NCI-H524 (cell line): Measurements from ENCODE around the gene RXRA.

Experiments used
- DNase-seq, 2 experiments: peaks; one replicate each; lab custom pipeline; 2025; lab: John Stamatoyannopoulos, UW

Gene RXRA

DNA sequence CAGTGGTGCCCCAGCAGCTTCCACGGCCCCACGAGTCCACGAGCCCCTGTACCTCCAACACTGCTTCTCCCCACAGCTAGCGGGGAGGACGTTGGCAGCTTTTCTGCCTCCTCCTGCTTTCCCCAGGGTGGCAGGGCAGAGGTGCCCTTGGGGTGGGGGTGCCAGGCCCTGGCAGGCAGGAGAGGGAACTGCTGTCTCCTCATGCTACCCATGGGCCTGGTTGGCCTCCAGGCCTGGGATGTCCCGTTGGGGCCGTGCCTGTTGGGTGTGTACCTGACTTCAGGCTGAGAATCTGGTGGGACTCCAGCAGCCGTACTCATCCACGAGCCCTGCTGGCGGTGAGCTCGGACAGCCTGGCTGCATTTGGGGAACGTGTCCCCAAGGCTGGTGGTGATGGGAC, 27.3 kb downstream of the RXRA start:
- no peak for DNase-seq

DNA sequence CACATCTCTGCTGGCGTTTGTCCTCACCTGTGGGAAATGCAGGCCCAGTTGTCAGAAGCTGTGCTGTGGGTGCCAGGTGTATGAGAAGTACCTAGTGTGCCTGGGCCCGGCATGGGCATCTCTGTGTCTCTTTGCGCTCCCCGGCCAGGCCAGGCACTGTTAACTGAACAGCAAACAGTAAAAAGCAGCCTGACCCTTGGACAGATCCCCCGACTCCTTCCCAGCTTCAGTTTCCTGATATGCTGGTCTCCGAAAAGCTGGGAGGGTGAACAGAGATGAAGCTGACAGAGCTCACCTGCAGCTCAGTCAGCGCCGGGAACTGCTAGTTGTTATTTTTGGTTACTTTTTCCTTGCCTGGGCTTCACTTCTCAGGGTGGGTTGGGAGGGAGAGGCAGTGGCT, 28.9 kb downstream of the RXRA start:
- DNase-seq = no peak

DNA sequence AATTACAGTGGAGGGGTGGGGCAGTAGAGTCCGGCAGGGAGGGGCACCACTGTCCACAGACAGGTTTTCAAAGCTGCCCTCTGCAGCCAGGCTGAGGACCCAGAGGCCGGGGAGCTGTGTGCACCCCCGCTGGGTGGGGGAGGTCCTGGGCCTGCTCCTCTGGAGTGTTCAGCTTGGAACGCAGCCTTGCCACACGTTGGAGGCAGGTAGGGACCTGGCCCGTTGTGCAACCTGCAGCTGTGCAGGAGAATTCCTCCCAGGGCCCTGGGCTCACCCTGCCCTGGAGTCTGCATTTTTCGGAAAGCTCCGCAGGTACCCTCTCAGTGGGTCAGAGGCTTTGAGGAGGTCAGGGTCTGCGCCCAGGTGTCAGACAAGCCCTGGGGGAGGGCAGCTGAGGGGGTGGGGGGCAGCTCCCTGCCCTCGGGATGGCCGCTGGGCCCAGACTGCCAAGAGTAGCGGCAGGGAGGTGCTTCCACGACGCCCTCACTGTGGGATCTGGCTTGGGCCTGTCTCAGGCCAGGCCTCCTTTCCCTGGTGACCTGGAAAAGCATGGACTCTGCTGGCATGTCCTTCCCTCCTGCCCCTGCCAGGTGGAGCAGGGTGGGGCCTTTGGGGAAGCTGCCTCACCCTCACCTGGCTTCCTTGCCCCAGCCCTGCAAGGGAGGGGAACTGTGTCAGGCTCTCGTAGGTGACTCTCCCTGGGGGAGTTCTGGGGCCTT, 29.5 kb downstream of the RXRA start:
- no peak for DNase-seq

DNA sequence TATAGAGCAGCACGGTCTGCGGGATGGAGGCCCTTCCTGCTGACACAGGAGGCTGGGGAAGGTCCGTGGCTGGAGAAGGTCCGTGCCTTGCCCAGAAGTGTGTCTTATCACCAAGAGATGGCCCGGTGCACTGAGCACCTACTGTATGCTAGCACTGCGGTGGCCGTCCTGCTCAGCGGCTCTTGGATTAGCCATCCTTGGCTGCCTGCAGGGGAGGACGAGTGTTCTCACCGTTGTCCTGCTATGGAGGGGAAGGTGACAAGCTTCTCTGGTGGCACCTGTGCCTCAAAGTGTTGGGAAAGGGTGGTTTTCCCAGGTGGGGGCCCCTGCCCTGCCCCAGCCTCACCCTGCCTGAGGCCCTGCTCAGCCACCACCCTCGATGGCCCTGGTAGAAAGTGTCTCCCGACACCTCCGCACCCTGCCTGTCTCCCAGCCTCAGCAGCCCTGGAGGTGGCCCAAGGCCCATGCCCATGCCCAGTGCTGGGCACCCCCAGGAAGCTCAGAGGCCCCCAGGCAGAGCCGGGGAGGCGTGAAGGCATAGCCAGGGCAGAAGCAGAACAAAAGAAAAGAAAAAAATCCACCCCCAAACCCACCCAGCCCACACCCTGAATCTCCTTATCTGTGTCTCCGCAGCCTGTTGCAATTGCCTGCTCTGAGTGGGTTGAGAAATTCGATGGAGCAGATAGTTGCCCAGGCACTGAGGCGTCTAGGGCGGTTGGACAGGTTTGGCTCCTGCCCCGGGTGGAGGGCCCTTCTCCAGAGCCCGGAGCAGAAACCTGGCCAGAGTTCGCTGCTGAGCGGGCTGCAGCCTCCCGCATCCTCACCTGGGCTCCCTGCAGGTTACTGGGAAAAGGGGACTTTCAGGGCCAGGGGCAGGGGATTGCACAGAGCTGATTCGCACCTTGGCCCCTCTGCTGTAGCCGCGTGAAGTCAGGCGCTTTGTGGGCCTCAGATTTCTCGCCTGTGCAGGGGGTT, 30.5 kb downstream of the RXRA start:
- no peak for DNase-seq

DNA sequence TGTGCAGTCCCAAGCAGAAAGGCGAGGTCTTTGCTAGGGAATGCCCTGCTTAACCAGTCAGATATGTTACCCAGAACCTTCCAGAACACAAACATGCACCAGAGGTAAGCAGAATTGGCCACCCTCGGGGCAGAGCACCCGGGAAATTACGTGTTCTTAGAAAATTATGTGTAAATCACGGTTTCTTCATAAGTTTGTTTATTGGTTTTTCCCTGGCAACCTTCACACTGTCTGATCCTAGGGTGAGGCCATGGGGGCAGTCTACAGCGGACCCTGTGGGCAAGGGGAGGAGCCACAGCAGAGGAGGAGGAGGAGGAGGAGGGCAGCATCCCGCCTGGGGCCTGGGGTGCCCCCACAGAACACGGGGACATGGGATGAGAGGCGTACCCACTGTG, 31.4 kb downstream of the RXRA start:
- no peak for DNase-seq

DNA sequence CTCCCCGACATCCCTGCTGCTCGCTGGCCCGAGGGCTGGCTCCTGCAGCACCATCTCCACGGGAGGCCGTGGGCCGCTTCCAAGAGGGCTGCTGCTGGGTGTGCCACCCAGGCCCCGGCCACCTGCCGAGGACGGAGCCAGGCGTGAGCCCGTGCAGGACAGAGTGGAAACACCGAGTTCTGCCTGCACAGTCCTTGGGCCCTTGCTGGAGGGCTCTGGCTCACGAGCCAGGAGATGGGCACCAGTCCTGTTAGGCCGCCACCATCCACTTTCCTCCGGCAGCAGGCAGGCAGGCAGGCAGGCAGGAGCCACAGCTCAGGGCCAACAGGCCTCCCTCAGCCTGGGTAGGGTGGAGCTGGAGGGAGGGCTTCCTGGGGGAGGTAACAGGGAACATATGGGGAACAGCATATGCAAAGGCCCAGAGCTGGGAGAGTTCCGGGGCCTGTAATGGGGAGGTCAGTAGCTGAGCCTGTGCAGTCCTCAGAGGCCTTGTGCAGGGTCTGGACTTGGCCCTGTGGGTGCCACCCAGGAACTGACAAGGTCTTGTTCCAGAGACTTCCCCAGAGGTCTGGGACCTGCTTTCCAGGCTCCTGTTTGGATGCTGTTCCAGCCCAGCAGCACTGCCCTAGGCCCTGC, 31.9 kb downstream of the RXRA start:
- no peak for DNase-seq

DNA sequence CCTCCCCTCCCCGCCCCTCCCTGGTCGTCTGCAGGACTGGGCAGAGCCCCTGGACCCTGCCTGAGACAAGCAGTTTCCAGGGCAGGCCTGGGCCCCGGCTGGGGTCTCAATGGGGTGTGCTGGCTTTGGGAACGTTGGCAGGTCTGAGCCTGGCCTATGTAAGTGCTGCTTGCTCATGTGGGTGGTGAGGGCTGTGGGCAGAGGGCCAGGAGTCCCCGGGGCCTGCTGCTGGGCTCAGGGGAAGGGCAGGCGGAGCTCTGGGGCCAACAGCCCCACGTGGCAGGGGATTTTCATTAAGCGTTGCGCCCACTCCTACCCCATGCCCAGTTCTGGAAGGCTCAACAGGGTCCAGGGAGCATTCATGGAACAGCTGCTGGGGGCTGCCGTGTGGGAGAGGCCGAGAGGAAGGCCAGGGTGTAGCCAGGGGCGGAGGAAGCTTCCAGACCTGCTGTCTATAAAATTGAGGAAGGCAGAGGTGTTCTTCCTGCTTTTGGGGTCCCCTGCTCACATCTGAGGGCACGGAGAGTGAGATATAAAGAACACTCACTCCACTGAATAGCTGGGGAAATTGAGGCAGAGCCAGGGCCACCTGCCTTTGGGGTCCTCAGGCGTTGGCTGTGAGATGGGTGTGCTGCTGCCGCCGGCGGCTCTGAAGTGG, 32.5 kb downstream of the RXRA start:
- peak; percentile 57 to 85 for DNase-seq

DNA sequence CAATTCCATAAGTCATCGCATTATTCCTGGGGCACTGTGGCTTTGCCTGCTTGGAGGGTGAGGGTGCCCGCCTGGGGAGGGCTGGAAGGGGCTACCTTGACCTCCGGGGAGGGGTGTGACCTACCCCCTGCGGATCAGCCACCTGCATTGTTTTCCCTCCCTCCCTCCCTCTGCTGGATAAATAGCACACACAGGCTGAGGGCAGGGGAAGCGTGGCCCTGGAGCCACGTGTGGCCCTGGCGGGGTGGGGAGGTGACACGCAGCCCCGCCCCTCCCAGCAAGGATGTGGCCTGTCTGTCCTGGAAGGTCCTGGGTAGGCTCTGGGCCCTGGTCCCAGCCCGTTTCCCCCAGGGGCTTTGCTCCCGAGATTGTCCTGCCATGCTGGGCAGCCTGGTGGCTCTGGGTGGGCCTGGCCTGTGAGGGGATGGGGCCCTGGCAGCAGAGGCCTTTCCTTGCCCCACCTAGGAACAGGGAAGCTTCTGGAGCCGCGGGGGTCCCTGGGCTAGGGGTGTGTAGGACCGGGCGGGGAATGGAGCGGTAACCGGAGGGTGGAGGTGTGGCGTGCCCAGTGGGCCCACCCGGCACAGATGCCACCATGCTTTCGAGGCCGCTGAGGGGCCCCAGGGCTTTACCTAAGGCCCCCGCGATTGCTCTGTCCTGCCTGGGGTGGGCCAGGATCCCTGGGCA, 33.4 kb downstream of the RXRA start:
- DNase-seq = no peak

DNA sequence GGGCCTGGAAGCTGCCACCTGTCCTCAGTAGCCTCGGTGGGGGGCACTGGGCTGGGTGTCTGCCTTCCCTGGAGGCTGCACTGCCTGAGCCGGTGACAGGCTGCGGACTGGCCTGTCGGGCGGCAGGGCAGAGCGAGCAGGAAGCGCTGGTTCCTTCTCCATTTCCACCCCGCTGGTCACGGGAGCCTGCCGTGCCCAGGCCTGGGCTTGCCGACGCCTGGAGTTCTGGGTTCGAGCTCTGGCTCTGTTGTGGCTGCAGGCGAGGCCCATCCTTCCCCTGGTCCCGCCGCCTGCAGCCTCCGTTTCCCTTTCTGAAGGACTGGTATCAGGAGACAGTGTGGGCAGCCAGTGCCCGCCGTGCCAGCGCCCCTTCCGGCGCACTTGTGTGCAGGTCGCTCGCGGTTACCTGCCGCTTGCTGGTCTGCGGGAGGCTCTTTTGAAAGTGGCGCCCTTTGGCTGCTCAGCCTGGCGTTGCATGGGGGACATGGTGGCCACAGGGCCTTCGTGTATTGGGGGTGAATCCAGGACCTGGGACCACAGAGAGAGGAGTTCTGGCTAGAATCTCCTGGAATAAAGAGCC, 34.0 kb downstream of the RXRA start:
- no peak for DNase-seq

DNA sequence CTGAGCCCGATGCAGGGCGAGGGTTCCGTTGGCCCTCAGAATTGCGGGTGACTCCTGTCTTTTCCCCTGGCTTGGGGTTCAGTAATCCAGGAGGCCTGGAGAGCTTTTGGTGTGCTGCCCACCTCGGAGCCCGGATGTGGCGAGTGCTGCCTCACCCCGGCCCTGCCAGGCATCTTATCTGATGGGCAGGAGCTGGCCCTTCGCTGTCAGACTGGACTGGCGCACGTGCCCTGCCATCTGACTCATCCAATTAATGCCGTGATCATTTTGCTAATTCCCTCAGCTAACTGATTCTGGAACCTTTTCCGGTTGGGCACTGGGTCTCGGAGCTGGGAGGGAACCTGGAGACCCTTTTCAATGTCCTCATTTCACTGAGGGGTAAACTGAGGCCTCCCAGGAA, 34.6 kb downstream of the RXRA start:
- no peak for DNase-seq

DNA sequence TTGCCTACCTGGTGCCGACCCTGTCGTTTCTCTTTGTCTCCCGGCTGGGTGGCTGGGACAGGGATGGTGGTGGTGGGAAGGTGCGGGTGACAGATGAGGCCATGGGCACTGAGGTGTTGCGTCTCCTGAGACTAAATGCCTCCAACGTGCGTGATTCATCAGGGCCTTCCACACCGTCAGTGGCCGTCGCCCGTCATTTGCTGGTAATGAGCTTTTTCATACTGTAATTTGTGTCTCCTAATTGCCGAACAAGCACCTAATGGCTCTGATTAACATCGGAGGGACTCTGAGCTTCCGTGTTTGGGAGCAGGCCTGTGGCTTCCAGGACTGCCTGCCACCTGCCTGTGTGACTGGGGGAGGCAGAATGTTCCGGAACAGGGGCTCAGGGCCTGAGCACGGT, 35.2 kb downstream of the RXRA start:
- no peak for DNase-seq

DNA sequence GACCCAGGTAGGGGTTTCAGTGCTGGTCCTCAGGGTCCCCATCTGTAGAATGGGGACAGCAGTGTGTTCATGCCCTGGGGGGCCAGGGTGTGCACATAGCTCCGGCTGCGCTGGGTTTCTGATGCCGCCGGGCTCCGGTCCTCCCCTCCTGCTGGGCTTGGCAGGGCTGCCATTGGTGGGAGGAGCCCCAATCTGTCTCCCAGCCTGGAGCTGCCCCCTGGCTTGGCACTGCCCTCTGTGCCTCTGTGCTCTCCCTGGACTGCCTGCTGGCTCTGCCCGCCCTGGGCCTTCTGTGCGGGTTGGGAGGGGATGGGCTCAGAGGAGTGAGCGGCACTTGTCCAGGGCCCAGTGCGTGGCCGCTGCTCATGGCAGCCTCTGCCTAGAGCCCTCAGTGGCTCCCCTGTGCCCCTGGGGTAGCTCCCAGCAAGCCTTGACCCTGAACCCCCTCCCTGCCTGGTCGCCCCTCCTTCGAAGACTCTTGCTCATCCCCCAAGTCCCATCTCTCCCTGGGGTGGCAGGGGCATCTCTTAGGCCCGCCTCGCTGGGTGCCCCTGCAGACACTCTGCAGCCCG, 35.7 kb downstream of the RXRA start:
- no peak for DNase-seq

DNA sequence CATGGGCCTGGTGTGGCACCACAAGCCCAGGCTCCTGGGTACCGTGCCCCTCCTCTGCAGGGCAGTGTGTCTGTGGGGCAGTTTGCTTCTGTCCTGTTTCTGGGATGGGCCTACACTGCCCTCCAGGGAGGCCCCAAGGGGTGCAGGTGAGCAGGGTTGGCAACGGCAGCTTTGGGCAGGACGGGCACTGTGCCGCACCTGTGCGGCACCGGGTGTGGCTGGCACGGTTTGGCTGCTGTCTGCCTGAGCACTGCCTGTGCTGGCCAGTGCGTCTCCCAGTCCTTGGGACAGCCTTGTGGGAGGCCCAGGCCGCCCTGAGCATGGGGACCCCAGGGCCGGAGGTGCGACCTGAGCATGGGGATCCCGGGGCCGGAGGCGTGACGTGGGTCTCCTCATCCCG, 37.2 kb downstream of the RXRA start:
- DNase-seq = no peak

DNA sequence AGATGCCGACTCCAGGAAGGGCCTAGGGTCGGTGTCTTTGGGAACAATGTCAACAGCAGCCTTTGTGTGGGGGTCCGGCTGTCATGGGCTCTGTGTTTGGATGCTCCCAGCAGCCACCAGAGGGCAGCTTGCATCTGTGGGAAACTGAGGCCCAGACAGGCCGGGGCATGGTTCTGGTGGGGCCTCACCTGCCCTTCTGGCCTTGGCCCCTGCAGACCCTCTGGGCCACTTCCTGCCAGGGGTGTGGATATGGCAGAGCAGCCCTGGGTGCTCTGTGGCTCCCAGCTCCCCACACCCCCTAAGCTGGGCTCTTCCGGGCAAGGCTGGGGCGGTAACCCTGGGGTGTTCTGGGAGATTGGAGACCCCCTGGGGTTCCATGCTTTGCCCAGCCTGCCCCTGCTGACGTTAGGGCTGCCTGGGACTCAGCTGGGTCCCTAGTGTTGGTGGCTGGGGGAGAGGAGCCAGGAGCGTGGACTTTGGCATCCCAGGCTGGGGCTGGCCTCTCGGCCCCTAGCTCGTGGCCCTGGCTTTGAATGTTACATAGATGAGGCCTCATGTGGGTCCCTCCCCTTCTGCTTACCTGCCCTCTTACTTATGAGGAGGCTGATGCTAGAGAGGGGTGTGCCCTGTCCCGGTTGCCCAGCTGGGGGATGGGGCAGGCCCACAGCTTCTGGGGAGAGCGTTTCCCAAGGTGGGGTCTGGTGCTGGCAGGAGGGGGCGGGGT, 38.3 kb downstream of the RXRA start:
- no peak for DNase-seq

DNA sequence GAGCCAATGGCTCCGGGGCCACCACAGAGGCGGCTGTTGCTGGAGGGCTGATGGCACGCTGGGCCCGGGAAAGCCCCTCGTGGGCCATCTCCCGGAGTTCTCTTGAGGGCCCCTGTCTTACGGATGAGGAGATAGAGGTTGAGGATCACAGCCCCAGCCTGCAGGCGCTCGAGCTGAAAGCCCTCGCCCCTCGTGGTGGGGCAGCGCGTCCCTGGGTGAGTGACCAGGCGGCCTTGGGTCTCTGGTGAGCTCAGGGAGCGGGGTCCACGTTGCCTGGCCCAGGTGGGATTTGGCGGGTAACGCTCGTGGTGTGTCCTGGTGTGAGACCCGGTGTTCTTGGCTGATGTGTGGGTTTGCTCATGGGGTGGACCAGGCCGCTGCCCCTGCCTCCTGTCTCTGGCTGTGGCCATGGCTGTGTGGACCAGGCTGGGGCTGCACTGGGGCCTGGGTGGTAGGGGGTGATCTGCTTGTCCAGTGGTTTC, 38.9 kb downstream of the RXRA start:
- no peak for DNase-seq

DNA sequence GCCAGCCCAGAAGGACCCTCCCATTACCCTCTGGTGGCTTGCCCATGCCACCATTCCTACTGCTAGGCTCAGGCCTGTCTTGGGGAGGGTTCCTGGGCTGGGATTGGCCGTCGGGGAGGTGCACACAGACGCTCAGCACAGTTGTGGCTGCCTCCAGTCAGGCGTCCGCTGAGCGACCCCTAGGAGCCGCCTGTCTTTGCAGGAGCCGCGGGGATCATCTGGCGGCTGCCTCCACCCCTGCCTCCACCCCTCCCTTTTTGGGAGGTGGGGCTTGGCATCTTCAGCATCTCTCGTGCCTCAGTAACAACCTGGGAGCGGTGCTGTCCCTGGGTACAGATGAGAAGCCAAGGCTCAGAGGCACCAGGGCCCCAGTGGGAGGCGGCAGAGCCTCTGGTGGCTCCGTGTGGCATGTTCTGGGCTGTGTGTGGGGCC, 39.6 kb downstream of the RXRA start:
- peak; percentile 94 to 95 for DNase-seq

DNA sequence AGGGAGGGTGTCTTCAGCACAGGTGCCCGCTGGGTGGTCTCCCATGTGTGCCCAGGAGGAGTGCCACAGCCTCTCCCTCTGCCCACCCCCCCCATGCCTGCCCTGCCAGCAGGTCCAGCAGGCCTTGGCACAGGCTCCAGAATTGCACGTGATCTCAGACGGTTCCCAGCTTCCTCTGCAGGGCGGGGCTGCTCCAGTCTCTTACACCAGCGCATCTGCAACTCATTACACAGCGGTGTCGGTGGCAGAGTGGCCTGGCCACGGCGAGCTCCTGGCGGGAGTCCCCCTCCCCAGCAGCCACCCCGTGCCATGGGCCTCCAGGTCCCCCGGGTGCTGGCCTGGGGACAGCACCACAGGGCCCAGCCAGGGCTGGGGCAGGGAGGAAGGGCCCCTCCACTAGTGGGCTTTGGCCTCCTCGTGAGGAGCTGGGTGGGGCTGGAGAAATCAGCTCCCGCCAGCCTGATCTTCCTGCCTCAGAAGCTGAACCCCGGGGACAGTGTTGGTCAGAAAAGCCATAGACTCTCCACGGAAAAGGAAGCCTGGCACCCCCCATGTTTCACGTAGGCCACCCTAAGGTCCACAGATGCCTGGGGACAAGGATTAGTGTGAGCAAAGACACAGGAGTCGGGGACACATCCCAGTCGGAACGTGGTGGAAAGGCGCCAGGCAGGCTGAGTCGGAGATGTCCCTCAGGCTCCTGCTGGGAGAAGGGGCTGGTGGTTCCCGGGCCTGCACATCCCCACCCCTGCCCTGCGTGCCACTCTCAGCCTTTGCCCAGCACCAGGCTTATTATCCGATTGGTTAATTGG, 40.2 kb downstream of the RXRA start:
- peak; percentile 90 to 93 for DNase-seq

DNA sequence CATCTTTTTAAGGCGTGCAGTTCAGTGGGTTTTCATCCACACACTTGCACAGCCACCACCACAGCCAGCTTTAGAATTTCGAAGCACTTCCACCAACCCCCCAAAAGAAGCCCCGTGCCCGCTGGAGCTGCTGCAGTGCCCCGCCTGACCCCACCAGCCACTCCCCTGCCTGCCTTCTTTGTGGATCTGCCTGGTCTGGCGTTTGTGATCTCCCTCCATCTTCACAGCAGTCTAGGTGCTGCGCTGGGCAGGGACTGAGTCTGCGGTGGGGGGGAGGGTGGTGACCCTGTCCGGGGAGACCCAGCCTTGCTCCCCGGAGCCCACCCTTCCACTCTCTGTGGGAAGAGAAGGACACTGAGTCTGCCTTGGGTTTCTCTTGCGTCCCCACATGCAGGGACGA, 40.8 kb downstream of the RXRA start:
- no peak for DNase-seq
